Fibroblast of upper back skin (primary cell): ENCODE measurements around the gene CFB.
"Not testable (repeated sequence)": the region's sequence is repeated elsewhere in the genome, so short reads cannot be mapped to it uniquely, and the experiment has no call there.

Experiments
- DNase-seq: peaks from one replicate; pipeline ENCODE4 v3.0.0-alpha.2; 2013

CFB gene

DNA sequence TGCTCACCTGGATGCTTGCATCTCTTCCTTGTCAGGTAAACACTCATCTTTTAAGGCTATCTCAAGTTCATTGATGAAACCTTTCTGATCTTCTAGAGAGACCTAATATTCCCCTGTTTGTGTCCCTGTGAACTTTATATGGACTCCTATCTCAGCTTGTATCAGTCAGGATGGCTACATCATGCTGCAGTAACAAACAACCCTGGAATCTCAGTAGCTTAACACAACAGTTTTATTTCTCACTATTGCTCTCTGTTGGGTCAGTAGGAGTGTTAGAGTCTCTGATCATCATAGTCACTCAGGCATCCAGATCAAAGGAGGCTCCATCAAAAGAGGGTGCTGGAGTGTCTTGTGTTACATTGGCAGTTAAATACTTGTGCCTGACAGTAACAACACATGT is 30.5 kb upstream of the CFB start:
- no peak for DNase-seq

DNA sequence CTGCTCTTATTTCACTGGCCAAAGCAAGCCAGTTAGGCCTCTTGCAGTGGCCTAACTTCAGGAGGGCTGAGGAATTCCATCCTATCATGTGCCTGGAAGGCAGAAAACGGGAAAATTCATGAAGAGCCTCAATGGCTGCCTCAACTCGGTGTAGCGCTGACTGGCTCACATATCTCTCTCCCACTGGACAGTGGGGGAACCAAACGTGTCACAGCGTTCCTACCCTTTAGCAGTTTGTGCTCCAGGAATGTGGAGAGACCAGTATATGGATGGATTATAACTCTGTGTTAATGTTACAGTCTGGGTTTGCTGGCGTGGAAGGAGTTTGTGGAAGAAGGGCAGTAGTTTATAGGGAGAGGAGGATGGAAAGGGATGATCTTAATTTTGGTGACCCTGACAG is 30.1 kb upstream of the CFB start:
- DNase-seq = no peak

- DNase-seq = no peak
These were observed 27.7 kb upstream of the CFB start for GRCh38 chr6:31918069-31918720.

DNA sequence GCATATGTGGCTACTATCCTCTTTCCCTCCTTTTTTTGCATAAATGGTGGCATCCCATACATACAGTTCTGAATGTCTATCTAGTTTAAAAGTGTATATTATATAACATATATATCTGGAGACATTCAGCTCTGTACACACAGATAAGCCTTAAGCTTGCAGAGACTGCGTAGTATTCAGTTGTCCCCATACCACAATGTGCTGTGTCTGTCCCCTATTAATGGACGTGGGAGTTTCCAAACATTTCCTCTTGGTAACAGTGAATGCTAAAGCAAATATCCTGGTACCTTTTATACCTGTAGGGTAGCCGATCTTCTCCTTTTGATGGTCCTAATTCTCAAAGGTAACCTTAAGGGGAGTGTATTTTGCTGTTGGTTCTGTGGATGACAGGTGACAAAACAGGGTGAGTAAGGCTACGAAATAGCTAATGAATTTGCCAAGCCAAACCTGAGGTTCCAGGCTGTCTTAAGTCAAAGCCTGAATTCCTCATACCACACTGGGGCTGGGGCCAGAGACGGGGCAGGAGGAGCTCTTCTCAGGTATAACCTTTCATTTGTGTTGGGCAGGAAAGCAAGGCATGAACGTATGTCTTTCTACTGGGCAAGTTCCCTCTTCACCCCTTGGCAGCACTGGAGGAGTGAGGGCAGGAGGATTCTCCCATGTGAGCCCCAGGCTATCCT is 26.1 kb upstream of the CFB start:
- DNase-seq = no peak

DNA sequence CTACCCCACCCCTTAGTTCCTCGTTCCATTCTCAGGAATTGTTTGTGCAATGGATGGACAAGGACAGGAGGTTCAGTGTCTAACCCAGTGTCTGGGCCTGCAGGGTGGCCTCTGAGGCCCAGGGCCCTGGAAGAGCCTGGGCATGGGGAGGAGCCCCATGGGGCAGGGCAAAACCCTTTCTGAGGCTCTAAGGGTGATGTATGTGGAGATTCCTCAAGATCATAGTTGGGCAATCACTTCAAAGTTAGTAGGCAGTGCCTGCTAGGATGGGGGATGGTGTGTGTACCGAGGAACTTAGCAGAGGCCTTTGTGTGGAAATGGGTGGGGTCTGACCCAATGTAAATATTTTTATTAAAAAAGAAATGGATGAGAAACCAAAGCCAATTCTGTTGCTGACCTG is 25.1 kb upstream of the CFB start:
- DNase-seq = no peak

- DNase-seq = no peak
These were observed 23.0 kb upstream of the CFB start for GRCh38 chr6:31922942-31923341.

DNA sequence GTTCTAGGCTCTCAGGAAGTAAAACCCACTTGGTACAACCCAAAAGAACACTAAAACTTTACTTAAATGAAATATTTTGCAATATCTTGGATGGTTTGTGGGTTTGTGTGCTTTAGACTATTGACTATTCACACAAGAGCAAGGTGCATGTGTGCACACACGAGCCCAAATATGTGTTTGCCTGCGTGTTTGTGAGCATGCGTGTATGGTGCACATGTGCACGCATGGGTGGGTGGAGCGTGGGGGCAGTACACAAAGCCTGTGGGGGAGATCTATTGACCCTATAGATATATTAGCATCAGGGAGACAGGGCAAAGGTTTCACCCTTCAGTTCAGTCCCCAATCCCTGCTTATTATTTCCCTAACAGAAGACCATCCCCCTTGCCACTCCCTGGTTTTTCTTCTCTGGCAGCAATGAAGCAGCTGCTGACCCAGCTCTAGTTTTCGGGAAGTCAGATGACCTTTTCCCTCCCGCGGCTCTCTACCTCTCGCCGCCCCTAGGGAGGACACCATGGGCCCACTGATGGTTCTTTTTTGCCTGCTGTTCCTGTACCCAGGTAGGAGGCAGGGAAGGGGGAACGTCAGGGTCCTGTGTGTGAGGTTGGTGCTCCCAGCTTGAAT is 18.5 kb upstream of the CFB start, which contains the start of gene C2:
Gene C2 (plus strand): TSS at position 476 of the 621 bp plus-strand sequence. CDS start 36 bp downstream, at position 512.
- no peak for DNase-seq

DNA sequence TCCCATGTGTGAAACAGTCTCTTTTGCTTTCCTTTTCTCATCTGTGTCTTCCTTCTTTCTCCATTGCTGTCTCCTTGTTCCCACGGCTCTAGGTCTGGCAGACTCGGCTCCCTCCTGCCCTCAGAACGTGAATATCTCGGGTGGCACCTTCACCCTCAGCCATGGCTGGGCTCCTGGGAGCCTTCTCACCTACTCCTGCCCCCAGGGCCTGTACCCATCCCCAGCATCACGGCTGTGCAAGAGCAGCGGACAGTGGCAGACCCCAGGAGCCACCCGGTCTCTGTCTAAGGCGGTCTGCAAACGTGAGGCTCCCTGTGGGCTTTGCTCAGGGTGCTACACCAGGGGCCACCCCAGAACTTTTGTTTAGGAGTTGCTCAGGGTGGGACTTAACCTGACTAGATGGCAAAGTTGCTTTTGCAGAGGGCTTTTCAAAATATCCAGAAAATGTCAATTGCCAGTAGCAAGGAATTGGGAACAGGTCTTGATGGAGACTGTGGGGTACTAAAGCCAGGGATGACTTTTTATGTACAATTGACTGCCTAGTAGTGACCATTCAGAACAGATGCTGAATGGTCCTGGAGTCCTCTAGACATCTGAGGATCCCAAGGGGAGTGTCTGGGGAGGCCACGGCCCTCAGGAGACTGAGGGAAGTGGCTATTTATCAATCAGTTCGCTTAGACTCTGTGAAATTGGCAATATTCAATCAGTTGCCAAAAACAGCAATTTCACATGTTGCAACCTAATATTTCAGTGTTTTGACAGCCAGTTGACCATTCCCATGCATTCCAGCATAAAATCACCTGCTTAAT is 17.8 kb upstream of the CFB start:
- no peak for DNase-seq

DNA sequence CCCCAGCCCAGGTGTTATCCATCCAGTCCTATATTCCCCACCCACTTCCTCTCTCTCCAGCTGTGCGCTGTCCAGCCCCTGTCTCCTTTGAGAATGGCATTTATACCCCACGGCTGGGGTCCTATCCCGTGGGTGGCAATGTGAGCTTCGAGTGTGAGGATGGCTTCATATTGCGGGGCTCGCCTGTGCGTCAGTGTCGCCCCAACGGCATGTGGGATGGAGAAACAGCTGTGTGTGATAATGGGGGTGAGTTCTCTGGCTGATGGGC is 17.3 kb upstream of the CFB start:
- no peak for DNase-seq

DNA sequence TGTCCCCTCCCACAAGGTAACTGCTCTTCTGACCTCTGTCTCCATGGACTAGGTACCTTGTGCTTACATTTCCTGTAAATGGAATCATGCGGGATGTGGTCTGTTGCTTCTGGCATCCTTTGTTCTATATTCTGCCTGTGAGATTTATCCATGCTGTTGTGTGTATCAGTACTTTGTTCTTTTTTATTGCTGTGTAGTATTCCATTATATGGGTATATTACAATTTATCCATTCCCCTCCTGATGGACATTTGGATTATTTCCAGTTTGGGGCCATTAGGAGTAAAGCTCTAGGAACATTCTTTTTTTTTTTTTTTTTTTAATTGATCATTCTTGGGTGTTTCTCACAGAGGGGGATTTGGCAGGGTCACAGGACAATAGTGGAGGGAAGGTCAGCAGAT is 14.9 kb upstream of the CFB start:
- DNase-seq = no peak

GRCh38 chr6:31932137-31932536 is 13.8 kb upstream of the CFB start:
- DNase-seq = not testable (repeated sequence)

- DNase-seq = no peak
These were observed 12.4 kb upstream of the CFB start for GRCh38 chr6:31933537-31933936.

GRCh38 chr6:31935021-31935420 is 10.9 kb upstream of the CFB start:
- no peak for DNase-seq

- no peak for DNase-seq
These were observed 10.1 kb upstream of the CFB start for GRCh38 chr6:31935823-31936222.

DNA sequence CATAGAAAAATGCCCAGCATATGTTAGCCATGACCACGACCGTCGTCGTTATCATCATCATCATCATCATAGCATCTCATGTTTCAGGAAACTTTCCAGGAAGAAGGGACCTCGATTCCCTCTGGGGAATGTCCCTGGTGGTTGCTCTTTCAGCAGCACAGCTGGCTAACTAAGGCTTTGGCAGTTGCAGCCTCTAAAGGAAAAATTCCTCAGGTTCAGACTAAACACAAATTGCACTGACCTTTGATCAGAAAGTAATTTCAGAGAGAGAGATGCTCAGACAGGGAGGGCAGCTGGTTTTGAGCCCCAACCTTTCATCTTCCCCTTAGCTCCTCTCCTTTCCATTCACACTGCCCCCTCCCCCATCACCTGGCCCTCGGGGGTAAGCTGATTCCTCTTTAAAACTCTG is 5.6 kb upstream of the CFB start:
- peak; percentile 32 for DNase-seq

DNA sequence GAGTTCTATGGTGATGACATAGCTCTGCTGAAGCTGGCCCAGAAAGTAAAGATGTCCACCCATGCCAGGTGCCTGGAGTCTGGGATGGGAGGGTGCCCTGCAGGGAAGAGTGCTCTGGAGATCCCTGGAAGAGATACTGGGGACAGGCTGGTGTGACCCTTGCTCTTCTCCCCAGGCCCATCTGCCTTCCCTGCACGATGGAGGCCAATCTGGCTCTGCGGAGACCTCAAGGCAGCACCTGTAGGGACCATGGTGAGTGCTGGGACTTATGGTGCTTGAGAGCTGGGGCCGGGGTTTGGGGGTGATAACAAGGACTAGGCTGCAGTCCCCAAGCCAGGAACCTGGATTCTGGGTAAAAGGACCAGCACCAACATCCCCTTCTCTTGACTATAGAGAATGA is 2.2 kb upstream of the CFB start:
- no peak for DNase-seq

- DNase-seq = no peak
These were observed 765 bp upstream of the CFB start for GRCh38 chr6:31945154-31945506.

DNA sequence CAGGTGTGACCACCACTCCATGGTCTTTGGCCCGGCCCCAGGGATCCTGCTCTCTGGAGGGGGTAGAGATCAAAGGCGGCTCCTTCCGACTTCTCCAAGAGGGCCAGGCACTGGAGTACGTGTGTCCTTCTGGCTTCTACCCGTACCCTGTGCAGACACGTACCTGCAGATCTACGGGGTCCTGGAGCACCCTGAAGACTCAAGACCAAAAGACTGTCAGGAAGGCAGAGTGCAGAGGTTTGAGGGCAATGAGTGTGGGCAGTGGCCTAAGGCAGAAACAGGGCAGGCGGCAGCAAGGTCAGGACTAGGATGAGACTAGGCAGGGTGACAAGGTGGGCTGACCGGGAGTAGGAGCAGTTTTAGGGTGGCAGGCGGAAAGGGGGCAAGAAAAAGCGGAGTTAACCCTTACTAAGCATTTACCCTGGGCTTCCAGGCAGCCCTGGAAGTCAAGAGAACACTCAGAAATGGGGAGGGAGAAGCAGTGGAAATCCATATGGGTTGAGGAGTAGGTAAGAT is 533 bp downstream of the CFB start:
- DNase-seq = no peak

- no peak for DNase-seq
These were observed 1.3 kb downstream of the CFB start for GRCh38 chr6:31947070-31947675.

GRCh38 chr6:31947864-31948263 is 2.0 kb downstream of the CFB start:
- no peak for DNase-seq

DNA sequence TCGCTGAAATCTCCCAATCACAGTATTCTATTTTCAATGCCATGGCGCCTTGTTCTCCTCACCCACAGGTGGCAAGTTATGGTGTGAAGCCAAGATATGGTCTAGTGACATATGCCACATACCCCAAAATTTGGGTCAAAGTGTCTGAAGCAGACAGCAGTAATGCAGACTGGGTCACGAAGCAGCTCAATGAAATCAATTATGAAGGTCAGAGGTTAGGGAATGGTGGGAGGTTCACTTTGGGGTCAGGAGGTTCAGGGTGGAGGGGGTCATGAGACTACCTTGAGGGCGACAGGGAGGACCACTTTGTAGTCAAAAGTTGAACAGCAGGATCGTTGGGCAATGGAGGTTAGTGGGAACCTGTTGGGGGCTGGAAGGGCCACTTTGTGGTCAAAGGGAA is 2.4 kb downstream of the CFB start:
- no peak for DNase-seq

DNA sequence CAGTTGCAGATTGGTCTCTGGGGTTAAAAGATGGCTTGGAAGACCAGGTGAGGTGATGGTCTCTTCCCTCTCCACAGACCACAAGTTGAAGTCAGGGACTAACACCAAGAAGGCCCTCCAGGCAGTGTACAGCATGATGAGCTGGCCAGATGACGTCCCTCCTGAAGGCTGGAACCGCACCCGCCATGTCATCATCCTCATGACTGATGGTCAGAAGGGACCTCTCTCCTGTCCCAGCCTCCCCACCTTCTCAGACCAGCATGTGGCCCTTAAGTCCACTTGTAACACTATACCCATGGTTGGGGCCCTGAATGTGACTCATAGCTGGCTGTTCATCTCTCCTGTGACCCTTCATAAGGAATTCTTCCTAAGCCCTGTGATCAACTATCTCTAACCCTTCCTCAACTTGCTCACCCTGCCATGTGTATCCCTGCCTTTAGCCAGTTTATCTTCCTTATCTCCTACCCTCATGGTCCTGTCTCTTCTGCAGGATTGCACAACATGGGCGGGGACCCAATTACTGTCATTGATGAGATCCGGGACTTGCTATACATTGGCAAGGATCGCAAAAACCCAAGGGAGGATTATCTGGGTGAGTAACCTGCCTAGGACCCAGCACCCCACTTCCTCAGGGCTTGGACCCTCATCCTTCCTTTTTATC is 3.0 kb downstream of the CFB start:
- peak; percentile 28 for DNase-seq
